Vagina (tissue), 2 donors: Measurements from ENCODE around the gene IFNL2. TPM values are rescaled to one million over a fixed set of nuclear protein-coding genes. Genes with fewer than 3 reads are reported as not detected.
A peak's percentile ranks its signal among the peaks of the same experiment; 100 is the strongest.

Source experiments
- DNase-seq, 2 donors: peaks; one replicate each; pipeline ENCODE4 v3.0.0-alpha.2; 2017; ENCODE audit errors: extremely low spot score in 2 of 2
- H3K27ac ChIP-seq: fragments of 200-600 bp; sonication (generic); one replicate; pipeline ENCODE4 v1.5.1; 2019
- H3K27me3 ChIP-seq: fragments of 200-600 bp; sonication (generic); one replicate; pipeline ENCODE4 v1.5.1; 2019
- H3K36me3 ChIP-seq, 2 donors: fragments of 200-600 bp; sonication (generic); one replicate each; pipeline ENCODE4 v1.5.1; 2017 to 2019
- H3K4me1 ChIP-seq: fragments of 200-600 bp; sonication (generic); one replicate; pipeline ENCODE4 v1.5.1; 2019
- H3K4me3 ChIP-seq, 2 donors: fragments of 200-600 bp; sonication (generic); 1 replicate in 1 of 2; 2 replicates in 1 of 2; pipeline ENCODE4 v1.5.1; 2016 to 2019
- H3K9me3 ChIP-seq: fragments of 200-600 bp; sonication (generic); one replicate; pipeline ENCODE4 v1.5.1; 2019
- POLR2A ChIP-seq, 2 donors: fragments of 450-650 bp; IDR thresholded peaks; one replicate each; pipeline ENCODE4 v1.6.1; 2017; ENCODE audit warnings: antibody characterized with exemption in 2 of 2, mild to moderate bottlenecking in 2 of 2, moderate library complexity in 2 of 2
- POLR2AphosphoS5 ChIP-seq, 2 donors: sonication (generic); formaldehyde crosslinking; IDR thresholded peaks; one replicate each; pipeline ENCODE4 v1.9.0; 2017; ENCODE audit warnings: antibody characterized with exemption in 2 of 2, mild to moderate bottlenecking in 2 of 2, low read depth in 1 of 2; ENCODE audit not compliant: insufficient read depth in 1 of 2
- intact Hi-C: fragments of 100-400 bp; cut with DNase I; formaldehyde crosslinking; loops from one replicate; pipeline ENCODE4 v1.15.1; 2023
- total RNA-seq: library from RNA; depleted of rRNA; stranded (reverse); fragments of >200 nt; gene quantifications from one replicate; pipeline ENCODE4 v1.2.3, GENCODE V29; 2016
- TF ChIP-seq, protein P1 (sequence below), 3 experiments: fragments of 450-650 bp in 2 of 3; fragments of 200-600 bp in 1 of 3; sonication (generic) in 1 of 3; IDR thresholded peaks; one replicate each; pipeline ENCODE4 v1.5.1; 2017 to 2019; ENCODE audit warnings: antibody characterized with exemption in 3 of 3, mild to moderate bottlenecking in 2 of 3, moderate library complexity in 2 of 3

Gene IFNL2
- total RNA-seq, 1 donor from 2014 or later, result not detected

DNA sequence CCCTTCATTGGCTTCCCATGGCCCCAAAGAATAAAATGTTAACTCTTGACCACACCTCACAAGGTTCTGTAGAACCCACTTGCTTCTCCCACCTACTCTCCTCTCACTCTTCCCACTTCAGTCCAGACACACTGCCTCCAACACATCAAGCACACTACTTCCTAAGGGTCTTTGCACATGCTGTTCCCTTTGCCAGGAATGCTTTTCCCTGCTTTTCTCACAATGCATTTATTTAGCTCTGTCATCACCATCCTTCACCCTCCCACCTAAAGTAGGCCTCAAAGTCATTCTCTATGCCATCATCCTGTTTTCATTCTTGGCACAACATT lies 36.0 kb downstream of the IFNL2 start:
- TF ChIP-seq POLR2A (IDR thresholded peaks at IDR 0.05), result no peak
- TF ChIP-seq POLR2AphosphoS5 (IDR thresholded peaks at IDR 0.05; ENCODE audit: insufficient read depth in 1 of 2, low read depth in 1 of 2), result no peak
- TF ChIP-seq, protein P1, sequence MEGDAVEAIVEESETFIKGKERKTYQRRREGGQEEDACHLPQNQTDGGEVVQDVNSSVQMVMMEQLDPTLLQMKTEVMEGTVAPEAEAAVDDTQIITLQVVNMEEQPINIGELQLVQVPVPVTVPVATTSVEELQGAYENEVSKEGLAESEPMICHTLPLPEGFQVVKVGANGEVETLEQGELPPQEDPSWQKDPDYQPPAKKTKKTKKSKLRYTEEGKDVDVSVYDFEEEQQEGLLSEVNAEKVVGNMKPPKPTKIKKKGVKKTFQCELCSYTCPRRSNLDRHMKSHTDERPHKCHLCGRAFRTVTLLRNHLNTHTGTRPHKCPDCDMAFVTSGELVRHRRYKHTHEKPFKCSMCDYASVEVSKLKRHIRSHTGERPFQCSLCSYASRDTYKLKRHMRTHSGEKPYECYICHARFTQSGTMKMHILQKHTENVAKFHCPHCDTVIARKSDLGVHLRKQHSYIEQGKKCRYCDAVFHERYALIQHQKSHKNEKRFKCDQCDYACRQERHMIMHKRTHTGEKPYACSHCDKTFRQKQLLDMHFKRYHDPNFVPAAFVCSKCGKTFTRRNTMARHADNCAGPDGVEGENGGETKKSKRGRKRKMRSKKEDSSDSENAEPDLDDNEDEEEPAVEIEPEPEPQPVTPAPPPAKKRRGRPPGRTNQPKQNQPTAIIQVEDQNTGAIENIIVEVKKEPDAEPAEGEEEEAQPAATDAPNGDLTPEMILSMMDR (IDR thresholded peaks at IDR 0.05), result no peak
- Histone ChIP-seq H3K4me3 (no peak overlapping the region), H3K27me3 (peaks cover 8% of the 10 kb centered on the region), H3K36me3 (no peaks in the 10 kb centered on the region), H3K27ac (no peak overlapping the region), H3K9me3 (no peaks in the 10 kb centered on the region), H3K4me1 (peaks cover 19% of the 10 kb centered on the region)
- no peak for DNase-seq
- intact Hi-C loops, result no loop called here

- Histone ChIP-seq H3K36me3 (no peaks in the 10 kb centered on the region), H3K4me1 (peaks cover 19% of the 10 kb centered on the region), H3K27me3 (peaks cover 8% of the 10 kb centered on the region), H3K4me3 (no peak overlapping the region), H3K9me3 (no peaks in the 10 kb centered on the region), H3K27ac (no peak overlapping the region)
- DNase-seq, result no peak
- TF ChIP-seq POLR2A (IDR thresholded peaks at IDR 0.05), result no peak
- intact Hi-C loops, result no loop called here
Measured at GRCh38 chr19:39304701-39305571, 36.7 kb downstream of the IFNL2 start.

- no peaks in the 10 kb centered on the region for H3K36me3 ChIP-seq
- no peaks in the 10 kb centered on the region for H3K9me3 ChIP-seq
- H3K4me1 ChIP-seq, result peaks cover 19% of the 10 kb centered on the region
- no peak overlapping the region for H3K27ac ChIP-seq
- no peak overlapping the region for H3K4me3 ChIP-seq
- TF ChIP-seq, protein P1 (IDR thresholded peaks at IDR 0.05), result no peak
- TF ChIP-seq POLR2A (IDR thresholded peaks at IDR 0.05) (no peak), POLR2AphosphoS5 (IDR thresholded peaks at IDR 0.05; ENCODE audit: insufficient read depth in 1 of 2, low read depth in 1 of 2) (no peak)
- peaks cover 8% of the 10 kb centered on the region for H3K27me3 ChIP-seq
- intact Hi-C loops, result no loop called here
- no peak for DNase-seq
Measured at GRCh38 chr19:39306075-39306474, 37.9 kb downstream of the IFNL2 start.

DNA sequence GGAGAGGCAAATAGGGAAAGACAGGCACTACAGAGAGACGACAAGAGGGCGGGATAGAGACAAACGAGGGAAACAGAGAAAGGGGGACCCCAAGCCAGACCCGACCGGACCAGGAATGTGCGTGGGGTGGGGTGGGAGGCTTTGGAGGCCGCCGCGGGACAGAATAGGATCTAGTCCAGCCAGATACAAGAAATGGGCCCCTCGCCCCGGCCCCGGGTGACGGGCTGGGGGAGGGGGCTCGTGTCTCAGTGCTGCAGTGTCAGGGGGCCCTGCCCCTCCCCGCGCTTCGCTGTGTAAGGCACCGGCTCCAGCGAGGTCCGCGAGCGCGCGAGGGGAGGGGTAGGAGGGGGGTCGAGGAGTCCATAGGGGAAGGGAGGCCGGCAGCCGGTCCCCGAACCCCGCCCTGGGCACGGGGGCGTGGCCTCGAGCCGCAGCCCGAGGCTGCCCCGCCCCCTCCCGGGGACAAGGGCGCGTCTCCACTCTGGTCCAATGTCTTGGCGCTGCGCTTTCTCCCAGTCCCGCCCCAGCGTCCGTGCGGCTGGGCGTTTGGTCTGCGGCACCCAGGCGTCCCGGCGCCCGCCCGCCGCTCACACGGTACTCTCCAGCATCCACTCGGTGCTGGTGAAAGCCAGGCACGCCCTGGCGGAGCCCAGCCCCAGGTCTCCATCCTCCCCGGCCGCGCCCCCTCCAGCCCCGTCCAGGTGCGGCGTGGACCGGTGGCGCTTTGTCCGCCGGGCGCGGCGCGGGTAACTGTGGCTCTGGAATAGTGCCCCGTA lies 39.0 kb downstream of the IFNL2 start:
- H3K4me1 ChIP-seq, result peaks cover 19% of the 10 kb centered on the region

GRCh38 chr19:39307822-39308530 lies 39.8 kb downstream of the IFNL2 start:
- no peak for DNase-seq
- no peaks in the 10 kb centered on the region for H3K36me3 ChIP-seq
- peaks cover 8% of the 10 kb centered on the region for H3K27me3 ChIP-seq
- no peaks in the 10 kb centered on the region for H3K9me3 ChIP-seq
- H3K27ac ChIP-seq, result no peak overlapping the region
- H3K4me1 ChIP-seq, result peaks cover 19% of the 10 kb centered on the region
- peak overlapping the region; percentile 9 to 16 for H3K4me3 ChIP-seq
- intact Hi-C loops, result no loop called here
- TF ChIP-seq POLR2A (IDR thresholded peaks at IDR 0.05), result no peak
- no peak for TF ChIP-seq POLR2AphosphoS5 (IDR thresholded peaks at IDR 0.05; ENCODE audit: insufficient read depth in 1 of 2, low read depth in 1 of 2)
- TF ChIP-seq, protein P1 (IDR thresholded peaks at IDR 0.05), result no peak

More for the DNA sequence above, 39.0 kb downstream of the IFNL2 start:
- peaks cover 8% of the 10 kb centered on the region for H3K27me3 ChIP-seq
- DNase-seq, result no peak
- no peak for TF ChIP-seq POLR2AphosphoS5 (IDR thresholded peaks at IDR 0.05; ENCODE audit: insufficient read depth in 1 of 2, low read depth in 1 of 2)
- TF ChIP-seq POLR2A (IDR thresholded peaks at IDR 0.05), result no peak
- TF ChIP-seq, protein P1 (IDR thresholded peaks at IDR 0.05), result no peak
- no peaks in the 10 kb centered on the region for H3K36me3 ChIP-seq
- no peak overlapping the region for H3K27ac ChIP-seq
- H3K4me3 ChIP-seq, result peak overlapping the region; percentile 9 to 16
- no peaks in the 10 kb centered on the region for H3K9me3 ChIP-seq
- intact Hi-C loops, result no loop called here
